Fibroblast of villous mesenchyme (primary cell): ENCODE measurements around the gene VOPP1. TPM values are rescaled to one million over a fixed set of nuclear protein-coding genes. Genes with fewer than 3 reads are reported as not detected.

Experiments used
- DNase-seq: peaks from one replicate; pipeline ENCODE4 v3.0.0-alpha.2; 2010; ENCODE audit warnings: low read depth
- H3K4me3 ChIP-seq: 2 replicates; pipeline ENCODE4 v1.5.1; 2011; ENCODE audit warnings: low read depth, mild to moderate bottlenecking, low read length
- CTCF ChIP-seq: IDR thresholded peaks from 2 replicates; pipeline ENCODE4 v1.5.1; 2012; ENCODE audit warnings: low read depth, mild to moderate bottlenecking, low read length; ENCODE audit not compliant: insufficient read depth
- total RNA-seq: library from RNA; depleted of rRNA; stranded (reverse); fragments of >200 nt; gene quantifications from 2 replicates; pipeline ENCODE4 v1.2.3, GENCODE V29; 2012

VOPP1 gene
- total RNA-seq, 1 donor, result 81.2 TPM

- no peak for DNase-seq
- no peak overlapping the region for H3K4me3 ChIP-seq
- no peak for TF ChIP-seq CTCF
Observed at GRCh38 chr7:55432506-55432905, 139.8 kb downstream of the VOPP1 start.

GRCh38 chr7:55431898-55432297 lies 140.4 kb downstream of the VOPP1 start:
- DNase-seq, result no peak
- TF ChIP-seq CTCF, result no peak
- no peak overlapping the region for H3K4me3 ChIP-seq

- no peak for TF ChIP-seq CTCF
- no peak for DNase-seq
- no peak overlapping the region for H3K4me3 ChIP-seq
Observed at GRCh38 chr7:55429835-55430499, 142.3 kb downstream of the VOPP1 start.

- no peak for DNase-seq
- no peak for TF ChIP-seq CTCF
Observed at GRCh38 chr7:55427800-55428199, 144.5 kb downstream of the VOPP1 start.

GRCh38 chr7:55427342-55427741 lies 145.0 kb downstream of the VOPP1 start:
- H3K4me3 ChIP-seq, result no peak overlapping the region
- no peak for TF ChIP-seq CTCF
- DNase-seq, result no peak

More at GRCh38 chr7:55427800-55428199, 144.5 kb downstream of the VOPP1 start:
- no peak overlapping the region for H3K4me3 ChIP-seq

GRCh38 chr7:55426676-55427075 lies 145.6 kb downstream of the VOPP1 start:
- no peak overlapping the region for H3K4me3 ChIP-seq
- no peak for TF ChIP-seq CTCF
- no peak for DNase-seq
